HepG2 (cell line): ENCODE measurements around the gene TNP2. TPM values are rescaled to one million over a fixed set of nuclear protein-coding genes. Genes with fewer than 3 reads are reported as not detected.
A peak's percentile ranks its signal among the peaks of the same experiment; 100 is the strongest.

Experiments used
- ATAC-seq: fragments of 200-7000 bp; cut with Tn5 transposase; 3 replicates; pipeline ENCODE4 v1.9.1; 2020; ENCODE audit warnings: mild to moderate bottlenecking, moderate library complexity
- BruUV-seq: library from RNA; stranded (reverse); fragments of 400-500 nt; replicated peaks from 2 replicates; lab custom pipeline; 2021; lab: Mats Ljungman, UMichigan
- CTCF ChIA-PET: fragments of 300-600 bp; formaldehyde crosslinking; extraction: SDS; loops from one replicate; lab custom pipeline; 2021; ENCODE audit warnings: low total read pairs, inconsistent platforms, low intra/inter-chr PET ratio; lab: Yijun Ruan, JAX
- POLR2A ChIA-PET: fragments of 350-600 bp; sonication (Branson Sonifier 250); formaldehyde crosslinking; loops from one replicate; lab custom pipeline; 2020; ENCODE audit warnings: antibody characterized with exemption, inconsistent platforms; lab: Yijun Ruan, JAX
- DNase-seq: peaks from one replicate; pipeline ENCODE4 v3.0.0-alpha.2; 2015; ENCODE audit warnings: low spot score
- FAIRE-seq: peaks from 3 replicates; lab custom pipeline; 2011; peaks lifted over from hg19 to GRCh38; lab: Jason Lieb, UNC
- H2AFZ ChIP-seq: one replicate; pipeline ENCODE4 v1.6.1; 2011; ENCODE audit warnings: low read length, inconsistent platforms
- H3K27ac ChIP-seq: fragments of 300-600 bp; 3 replicates; pipeline ENCODE4 v1.8.0; 2011; ENCODE audit warnings: mixed run types, mild to moderate bottlenecking, mixed read lengths, low read length, inconsistent platforms; ENCODE audit not compliant: insufficient read depth; ENCODE audit errors: extremely low read length
- H3K27me3 ChIP-seq, 2 experiments: fragments of 200-600 bp in 1 of 2; 2 replicates in 1 of 2; 3 replicates in 1 of 2; pipeline versions ENCODE4 v1.6.0 to v1.8.0; 2011; ENCODE audit warnings: low read length in 2 of 2, mild to moderate bottlenecking in 2 of 2, moderate library complexity in 2 of 2, inconsistent platforms in 1 of 2; ENCODE audit not compliant: insufficient read depth in 2 of 2, control insufficient read depth in 1 of 2
- H3K36me3 ChIP-seq, 2 experiments: fragments of 200-600 bp in 1 of 2; replicated peaks in 1 of 2; 2 replicates in 1 of 2; 3 replicates in 1 of 2; pipeline versions ENCODE4 v1.5.1 to v1.8.0; 2011; ENCODE audit warnings: low read length in 2 of 2, inconsistent platforms in 1 of 2; ENCODE audit not compliant: insufficient read depth in 2 of 2, control insufficient read depth in 1 of 2
- H3K4me1 ChIP-seq: 2 replicates; pipeline ENCODE4 v1.5.1; 2012; ENCODE audit warnings: low read length, inconsistent platforms; ENCODE audit not compliant: insufficient read depth
- H3K4me2 ChIP-seq: 2 replicates; pipeline ENCODE4 v1.6.0; 2011; ENCODE audit warnings: low read depth, low read length, inconsistent platforms
- H3K4me3 ChIP-seq, 3 experiments: fragments of 200-600 bp in 1 of 3; sonication (generic), shearing (Covaris generic) in 1 of 3; replicated peaks in 1 of 3; 2 replicates each; pipeline ENCODE4 v1.5.1; 2011 to 2016; ENCODE audit warnings: low read length in 3 of 3, inconsistent platforms in 2 of 3, low read depth in 2 of 3, mild to moderate bottlenecking in 2 of 3, control low read depth in 1 of 3, mixed read lengths in 1 of 3; ENCODE audit not compliant: insufficient read depth in 1 of 3
- H3K79me2 ChIP-seq: one replicate; pipeline ENCODE4 v1.6.1; 2011; ENCODE audit warnings: low read length, inconsistent platforms; ENCODE audit not compliant: insufficient read depth
- H3K9ac ChIP-seq: 2 replicates; pipeline ENCODE4 v1.6.0; 2011; ENCODE audit warnings: mild to moderate bottlenecking, low read depth, low read length, inconsistent platforms; ENCODE audit not compliant: insufficient read depth
- H3K9me3 ChIP-seq: 2 replicates; pipeline ENCODE4 v1.5.1; 2012; ENCODE audit warnings: mild to moderate bottlenecking, low read length
- H4K20me1 ChIP-seq: 2 replicates; pipeline ENCODE4 v1.6.0; 2011; ENCODE audit warnings: inconsistent platforms, mild to moderate bottlenecking, low read length, moderate library complexity; ENCODE audit not compliant: insufficient read depth
- CAMTA2 ChIP-seq: sonication (generic); formaldehyde crosslinking; IDR thresholded peaks from 2 replicates; pipeline ENCODE4 v1.4.0; 2020; ENCODE audit warnings: mild to moderate bottlenecking, missing genetic modification reagents, borderline replicate concordance
- IRF1 ChIP-seq: sonication (generic); formaldehyde crosslinking; IDR thresholded peaks from 2 replicates; pipeline ENCODE4 v1.4.0; 2020; ENCODE audit warnings: low read depth, mild to moderate bottlenecking, missing genetic modification reagents
- MED1 ChIP-seq: sonication (generic); formaldehyde crosslinking; IDR thresholded peaks from 2 replicates; pipeline ENCODE4 v1.4.0; 2020; ENCODE audit warnings: missing genetic modification reagents
- RBM39 ChIP-seq: fragments of 200-400 bp; formaldehyde crosslinking; IDR thresholded peaks from one replicate; pipeline ENCODE4 v1.6.1; 2018; ENCODE audit warnings: antibody characterized with exemption, mild to moderate bottlenecking, low read depth, low read length; ENCODE audit not compliant: poor library complexity, severe bottlenecking
- SALL1 ChIP-seq: sonication (generic); formaldehyde crosslinking; IDR thresholded peaks from 2 replicates; pipeline ENCODE4 v1.8.0; 2022; ENCODE audit warnings: mild to moderate bottlenecking, missing genetic modification reagents
- THAP9 ChIP-seq: sonication (generic); formaldehyde crosslinking; IDR thresholded peaks from 2 replicates; pipeline ENCODE4; 2020; ENCODE audit warnings: missing genetic modification reagents, mild to moderate bottlenecking, borderline replicate concordance
- XRCC5 ChIP-seq: fragments of 200-400 bp; formaldehyde crosslinking; optimal IDR thresholded peaks from 2 replicates; pipeline ENCODE3; 2017; ENCODE audit warnings: mild to moderate bottlenecking, low read length
- ZNF274 ChIP-seq: sonication (generic); formaldehyde crosslinking; IDR thresholded peaks from 2 replicates; pipeline ENCODE4 v1.5.1; 2020; ENCODE audit warnings: mild to moderate bottlenecking, missing genetic modification reagents
- ZNF451 ChIP-seq: sonication (generic); formaldehyde crosslinking; IDR thresholded peaks from 2 replicates; pipeline ENCODE4 v1.5.0; 2020; ENCODE audit warnings: mild to moderate bottlenecking, missing genetic modification reagents
- ZNF484 ChIP-seq: sonication (generic); formaldehyde crosslinking; IDR thresholded peaks from 2 replicates; pipeline ENCODE4 v1.5.1; 2020; ENCODE audit warnings: mild to moderate bottlenecking, low read depth, missing genetic modification reagents, borderline replicate concordance
- ZNF530 ChIP-seq: sonication (generic); formaldehyde crosslinking; IDR thresholded peaks from 2 replicates; pipeline ENCODE4 v1.5.0; 2020; ENCODE audit warnings: low read depth, mild to moderate bottlenecking, missing genetic modification reagents
- ZNF572 ChIP-seq: sonication (generic); formaldehyde crosslinking; IDR thresholded peaks from 2 replicates; pipeline ENCODE4 v1.5.1; 2020; ENCODE audit warnings: mild to moderate bottlenecking, missing genetic modification reagents
- ZNF574 ChIP-seq: sonication (generic); formaldehyde crosslinking; IDR thresholded peaks from 2 replicates; pipeline ENCODE4 v1.4.0; 2020; ENCODE audit warnings: missing genetic modification reagents
- ZNF672 ChIP-seq: sonication (generic); formaldehyde crosslinking; IDR thresholded peaks from 2 replicates; pipeline ENCODE4 v1.8.1; 2022; ENCODE audit warnings: missing genetic modification reagents
- WGBS: methylation state at CpG from one replicate; pipeline ENCODE4 v1.1.6; 2017; ENCODE audit warnings: low lambda C conversion rate; 5-methylcytosine and 5-hydroxymethylcytosine counted together
- in situ Hi-C: cut with HindIII; loops from 2 replicates; pipeline ENCODE4 v1.10.0; 2017; ENCODE audit warnings: low pct_unique_long_range_greater_than_20kb; ENCODE audit not compliant: extremely low pct_ligation_motif_present
- intact Hi-C: fragments of 100-400 bp; cut with micrococcal nuclease; formaldehyde crosslinking; loops from one replicate; pipeline ENCODE4 v1.10.0; 2022; ENCODE audit not compliant: unreplicated experiment
- polyA plus RNA-seq, 8 experiments: library from polyadenylated mRNA; depleted of rRNA in 3 of 8; stranded (reverse) in 7 of 8; unstranded in 1 of 8; fragments of >200 nt; fragmentation: Illumina TruSeq in 4 of 8; extraction: Trizol in 4 of 8; gene quantifications; 2 replicates each; pipeline versions ENCODE4 v1.2.1 to v1.2.3, GENCODE V29; 2011 to 2016; ENCODE audit warnings: low read depth in 4 of 8, missing spikeins in 1 of 8, mixed read lengths in 1 of 8; ENCODE audit not compliant: insufficient read depth in 1 of 8
- total RNA-seq, 5 experiments: library from RNA; depleted of rRNA; stranded (reverse); fragments of >200 nt; fragmentation: Illumina TruSeq; extraction: Trizol; gene quantifications; 2 replicates each; pipeline ENCODE4 v1.2.3, GENCODE V29; 2016; ENCODE audit warnings: low read depth in 1 of 5

TNP2 gene
- total and polyA plus RNA-seq, 2 of the 13 experiments (the other 11 are each of a cell fraction or from before 2014, with no cell fraction given), result not detected

GRCh38 chr16:11272921-11273720, 4.0 kb upstream of the TNP2 start, which contains the start of gene PRM3 (continued):
- TF ChIP-seq THAP9 (CRISPR knock-in tag), result peak; percentile 48; the same call in 1 of the 2 replicates
- 0 out of 2 replicates have a peak, but pooled peaks have one; percentile 26 for TF ChIP-seq CAMTA2 (CRISPR knock-in tag)
- no peak for TF ChIP-seq ZNF484 (CRISPR knock-in tag)
- TF ChIP-seq ZNF451 (CRISPR knock-in tag), result 0 out of 2 replicates have a peak, but pooled peaks have one; percentile 37
- TF ChIP-seq SALL1 (CRISPR knock-in tag), result peak; percentile 12; the same call in 1 of the 2 replicates
- TF ChIP-seq RBM39, result peak; percentile 59
- TF ChIP-seq ZNF672 (CRISPR knock-in tag), result 0 out of 2 replicates have a peak, but pooled peaks have one; percentile 38
- no peak for TF ChIP-seq MED1 (CRISPR knock-in tag)

- H3K9me3 ChIP-seq, result no peaks in the 10 kb centered on the region
- H3K4me2 ChIP-seq, result no peak overlapping the region
- no TSS peak for BruUV-seq
- POLR2A ChIA-PET, result interaction anchor here (2.9 to 14.0 kb wide), 2 partner anchors 15 to 25 kb away, joined by 31 to 351 read pairs; partner anchors contain the start of gene SOCS1
- no peak for DNase-seq
- H3K79me2 ChIP-seq, result no peaks in the 10 kb centered on the region
- no peak overlapping the region for H3K9ac ChIP-seq
- H3K27me3 ChIP-seq, result no peaks in the 10 kb centered on the region
- ATAC-seq, result no peak
- CTCF ChIA-PET, result no interaction called here
- WGBS, result 86% methylated on average over 6 of the region's 6 CpGs
- peak overlapping the region; percentile 81 for H3K27ac ChIP-seq
- in situ Hi-C loops, result no loop called here
- H4K20me1 ChIP-seq, result no peaks in the 10 kb centered on the region
- no peak for FAIRE-seq
- H3K36me3 ChIP-seq, result no peaks in the 10 kb centered on the region
- H3K4me1 ChIP-seq, result peaks cover 90% of the 10 kb centered on the region
- no peak overlapping the region for H2AFZ ChIP-seq
- intact Hi-C loops, result no loop called here
- H3K4me3 ChIP-seq, result no peak overlapping the region
- TF ChIP-seq XRCC5 (peak; percentile 5), ZNF530 (peak; percentile 48; the same call in 1 of the 2 replicates), IRF1 (CRISPR knock-in tag) (no peak), ZNF572 (0 out of 2 replicates have a peak, but pooled peaks have one; percentile 41), ZNF574 (CRISPR knock-in tag) (no peak), ZNF274 (CRISPR knock-in tag) (0 out of 2 replicates have a peak, but pooled peaks have one; percentile 11)
Observed at GRCh38 chr16:11272484-11272883, 3.4 kb upstream of the TNP2 start.
